ENCODE data around the gene EIF5A2.
"Not testable (repeated sequence)": the region's sequence is repeated elsewhere in the genome, so short reads cannot be mapped to it uniquely, and the experiment has no call there.

Gene EIF5A2

DNA sequence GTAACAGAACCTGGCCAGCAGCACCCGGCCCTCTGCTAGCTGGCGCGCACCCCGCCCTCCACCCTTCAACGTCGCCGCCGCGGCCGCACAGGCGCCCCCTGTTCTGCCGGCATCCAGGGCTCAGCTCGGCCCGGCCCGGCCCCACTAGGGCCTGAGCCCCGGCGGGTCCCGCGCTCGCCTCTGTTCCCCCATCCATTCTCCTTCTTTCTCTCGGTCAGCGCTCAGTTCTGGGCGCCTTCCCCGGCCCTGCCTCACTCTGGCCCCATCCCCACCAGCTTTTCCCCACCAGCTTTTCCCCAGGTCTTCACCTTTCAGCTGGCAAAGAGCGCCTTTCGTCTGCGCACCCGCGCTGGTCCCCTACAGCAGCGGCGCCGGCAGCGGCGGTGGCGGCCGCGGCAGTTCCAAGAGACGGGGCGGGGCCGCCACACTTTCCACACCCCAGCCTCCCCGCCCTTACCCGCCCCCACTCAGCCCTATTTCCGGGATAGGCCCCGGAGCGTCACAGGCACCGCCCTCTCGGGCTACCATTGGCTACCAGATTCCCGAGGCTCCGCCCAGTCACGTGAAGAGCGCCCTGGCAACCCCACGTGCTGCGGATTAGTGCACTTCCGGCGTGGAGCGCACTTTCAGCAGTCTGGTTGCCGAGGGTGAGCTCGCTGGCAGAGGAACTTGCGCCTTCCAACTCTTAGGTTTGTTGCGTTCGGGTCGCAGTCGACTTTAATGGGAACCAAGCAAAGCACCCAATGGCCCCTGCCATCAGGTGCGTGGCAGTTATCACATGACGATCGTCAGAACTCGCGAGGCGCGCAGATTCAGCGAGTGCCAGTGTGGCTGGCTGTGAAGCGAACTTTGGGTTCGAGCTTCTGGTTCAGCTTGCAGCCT is at the start of gene EIF5A2:
Gene EIF5A2, minus strand, starts transcription at position 403 of the 882 bp plus-strand sequence. CDS start 831 bp downstream, outside the sequence.
- DNase-seq (ENCODE audit: low spot score) = peak; percentile 96

DNA sequence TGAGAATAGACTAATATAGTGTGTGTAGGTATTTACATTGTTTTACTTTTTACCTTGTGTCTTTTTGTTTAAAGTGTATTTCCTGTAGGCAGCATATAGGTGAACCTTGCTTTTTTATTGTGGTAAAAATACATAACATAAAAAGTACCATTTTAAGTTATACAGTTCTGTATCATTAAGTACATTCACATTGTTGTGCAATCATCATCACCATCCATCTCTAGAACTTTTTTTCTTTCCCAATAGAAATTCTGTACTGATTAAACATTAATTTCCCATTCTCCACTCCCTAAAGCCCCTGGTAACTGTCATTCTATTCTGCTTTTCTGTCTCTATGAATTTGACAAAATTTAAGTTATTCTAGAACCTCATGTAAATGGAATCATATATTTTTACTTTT is 48.2 kb upstream of the EIF5A2 start:
- no peak for DNase-seq (ENCODE audit: low spot score)

DNA sequence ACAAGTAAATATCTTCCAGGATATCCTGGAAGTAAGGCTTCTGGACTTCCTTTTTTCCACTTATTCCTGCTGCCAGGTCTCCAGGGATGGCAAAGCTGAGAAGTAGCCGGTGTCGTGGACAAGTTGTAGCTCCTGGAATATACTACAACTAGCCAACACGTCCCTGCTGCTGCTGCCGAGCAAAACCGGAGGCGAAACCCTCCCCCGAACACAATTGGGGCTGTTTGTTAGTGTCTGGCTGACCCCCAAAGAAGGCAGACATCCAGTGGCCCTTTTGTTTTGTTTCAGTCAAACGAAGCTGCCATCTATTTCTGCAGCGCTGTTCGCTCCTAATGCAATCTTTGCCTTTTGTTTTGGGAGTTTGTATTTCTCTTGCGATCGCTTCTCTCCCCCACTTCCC is 45.3 kb upstream of the EIF5A2 start:
- DNase-seq (ENCODE audit: low spot score) = no peak

DNA sequence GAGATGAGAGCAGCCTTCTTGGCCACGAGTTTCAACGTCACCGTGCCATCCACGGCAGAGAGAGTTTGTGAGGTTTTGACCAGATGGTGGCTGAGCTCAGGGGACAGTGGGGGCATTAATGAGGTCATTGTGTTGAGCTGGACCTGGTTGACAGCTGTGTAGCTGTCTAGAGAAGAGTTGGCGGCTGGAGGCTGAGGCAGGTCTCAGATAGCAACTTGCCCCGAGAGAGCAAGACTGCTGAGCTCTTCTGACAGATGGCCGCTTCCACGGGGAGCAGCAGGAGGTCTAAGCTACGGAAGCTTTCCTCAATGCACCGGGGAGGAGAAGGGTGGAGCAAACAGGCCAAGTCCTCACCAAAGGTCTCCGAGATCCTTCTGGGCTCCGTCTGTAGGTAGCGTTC is 44.8 kb upstream of the EIF5A2 start:
- no peak for DNase-seq (ENCODE audit: low spot score)

DNA sequence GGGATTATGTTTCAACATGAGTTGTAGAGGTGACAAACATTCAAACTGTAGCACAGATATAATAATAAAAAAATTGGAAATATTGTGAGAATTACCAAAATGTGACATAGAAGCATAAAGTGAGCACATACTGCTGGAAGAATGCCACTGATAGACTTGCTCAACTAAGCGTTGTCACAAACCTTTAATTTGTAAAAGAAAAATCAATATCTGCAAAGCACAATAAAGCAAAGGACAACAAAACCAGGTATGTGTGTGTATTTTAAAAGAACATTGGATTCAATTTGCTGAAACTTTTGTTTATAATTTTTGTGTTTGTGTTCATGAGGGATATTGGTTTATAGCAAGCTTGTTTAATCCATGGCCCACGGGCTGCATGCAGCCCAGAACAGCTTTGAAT is 40.8 kb upstream of the EIF5A2 start:
- DNase-seq (ENCODE audit: low spot score) = no peak

DNA sequence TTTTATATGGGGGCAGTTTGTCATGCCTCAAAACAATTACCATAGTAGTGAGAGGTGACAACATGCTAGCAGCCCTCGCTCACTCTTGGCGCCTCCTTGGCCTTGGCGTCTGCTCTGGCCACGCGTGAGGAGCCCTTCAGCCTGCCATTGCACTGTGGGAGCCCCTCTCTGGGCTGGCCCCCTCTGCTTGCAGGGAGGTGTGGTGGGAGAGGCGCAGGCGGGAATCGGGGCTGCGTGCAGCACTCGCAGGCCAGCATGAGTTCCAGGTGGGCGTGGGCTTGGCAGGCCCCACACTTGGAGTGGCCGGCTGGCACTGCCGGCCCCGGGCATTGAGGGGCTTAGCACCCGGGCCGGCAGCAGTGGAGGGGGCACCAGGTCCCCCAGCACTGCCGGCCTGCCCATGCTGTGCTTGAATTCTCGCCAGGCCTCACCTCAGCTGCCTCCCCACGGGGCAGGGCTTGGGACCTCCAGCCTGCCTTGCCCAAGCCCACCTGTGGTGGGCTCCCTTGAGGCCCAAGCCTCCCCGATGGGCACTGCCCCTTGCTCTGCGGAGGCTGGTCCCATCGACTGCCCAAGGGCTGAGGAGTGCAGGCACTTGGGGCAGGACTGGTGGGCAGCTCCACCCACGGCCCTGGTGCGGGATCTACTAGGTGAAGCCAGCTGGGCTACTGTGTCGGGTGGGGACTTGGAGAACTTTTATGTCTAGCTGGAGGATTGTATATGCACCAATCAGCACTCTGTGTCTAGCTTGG is 38.8 kb upstream of the EIF5A2 start:
- no peak for DNase-seq (ENCODE audit: low spot score)

DNA sequence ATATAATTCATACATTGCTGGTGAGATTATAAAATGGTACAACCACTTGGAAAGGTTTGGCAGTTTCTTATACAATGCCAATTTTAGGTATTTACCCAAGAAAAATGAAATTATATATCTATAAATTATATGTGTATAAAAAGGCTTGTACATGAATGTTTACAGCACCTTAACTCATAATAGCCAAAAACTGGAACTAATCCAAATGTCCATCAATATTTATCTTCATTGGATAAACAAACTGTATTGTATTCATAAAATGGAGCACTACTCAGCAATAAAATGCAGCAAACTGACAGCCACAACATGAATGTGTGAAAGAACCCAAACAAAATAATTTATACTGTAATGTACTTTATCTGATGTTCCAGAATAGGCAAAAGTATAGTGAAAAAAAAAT is 33.6 kb upstream of the EIF5A2 start:
- no peak for DNase-seq (ENCODE audit: low spot score)

DNA sequence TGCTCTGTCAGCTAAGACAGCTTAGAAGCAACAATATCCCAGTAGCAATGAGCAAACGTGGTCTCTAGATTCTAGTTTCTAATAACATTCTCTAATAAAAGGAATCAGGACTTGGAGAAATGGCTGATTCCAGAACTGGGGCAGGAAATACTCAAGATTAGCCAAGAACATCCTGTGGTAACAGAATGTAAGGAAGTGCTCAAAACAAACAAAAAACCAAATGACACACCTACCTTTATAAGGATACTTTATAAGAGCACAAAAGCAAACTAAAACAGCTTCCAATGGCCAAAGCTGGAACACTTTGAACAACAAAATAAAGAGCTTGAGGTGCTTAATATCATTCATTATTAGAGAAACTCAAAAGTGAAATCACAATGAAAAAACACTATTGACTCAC is 33.1 kb upstream of the EIF5A2 start:
- no peak for DNase-seq (ENCODE audit: low spot score)

DNA sequence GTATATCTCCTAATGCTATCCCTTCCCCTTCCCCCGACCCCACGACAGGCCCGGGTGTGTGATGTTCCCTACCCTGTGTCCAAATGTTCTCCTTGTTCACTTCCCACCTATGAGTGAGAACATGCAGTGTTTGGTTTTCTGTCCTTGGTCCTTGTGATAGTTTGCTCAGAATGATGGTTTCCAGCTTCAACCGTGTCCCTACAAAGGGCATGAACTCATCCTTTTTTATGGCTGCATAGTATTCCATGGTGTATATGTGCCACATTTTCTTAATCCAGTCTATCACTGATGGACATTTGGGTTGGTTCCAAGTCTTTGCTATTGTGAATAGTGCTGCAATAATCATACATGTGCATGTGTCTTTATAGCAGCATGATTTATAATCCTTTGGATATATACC is 24.6 kb upstream of the EIF5A2 start:
- DNase-seq (ENCODE audit: low spot score) = not testable (repeated sequence)

DNA sequence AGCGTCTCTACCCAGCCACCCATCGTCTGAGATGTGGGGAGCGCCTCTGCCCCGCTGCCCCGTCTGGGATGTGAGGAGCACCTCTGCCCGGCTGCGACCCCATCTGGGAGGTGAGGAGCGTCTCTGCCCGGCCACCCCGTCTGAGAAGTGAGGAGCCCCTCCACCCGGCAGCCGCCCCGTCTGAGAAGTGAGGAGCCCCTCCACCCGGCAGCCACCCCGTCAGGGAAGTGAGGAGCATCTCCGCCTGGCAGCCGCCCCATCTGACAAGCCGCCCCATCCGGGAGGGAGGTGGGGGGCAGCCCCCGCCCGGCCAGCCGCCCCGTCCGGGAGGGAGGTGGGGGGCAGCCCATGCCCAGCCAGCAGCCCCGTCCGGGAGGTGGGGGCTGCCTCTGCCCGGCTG is 15.1 kb upstream of the EIF5A2 start:
- not testable (repeated sequence) for DNase-seq (ENCODE audit: low spot score)

DNA sequence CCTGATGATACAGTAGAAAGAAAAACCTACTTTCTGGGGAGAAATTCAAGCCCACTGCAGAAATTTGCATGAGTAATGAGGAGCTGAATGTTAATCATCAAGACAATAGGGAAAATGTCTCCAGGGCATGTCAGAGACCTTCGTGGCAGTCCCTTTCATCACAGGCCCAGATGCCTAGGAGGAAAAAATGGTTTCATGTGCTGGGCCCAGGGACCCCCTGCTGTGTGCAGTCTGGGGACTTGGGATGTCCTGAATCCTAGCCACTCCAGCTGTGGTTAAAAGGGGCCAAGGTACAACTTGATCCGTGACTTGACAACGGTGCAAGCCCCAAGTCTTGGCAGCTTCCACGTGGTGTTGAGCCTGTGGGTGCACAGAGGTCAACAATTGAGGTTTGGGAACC is 10.3 kb upstream of the EIF5A2 start:
- no peak for DNase-seq (ENCODE audit: low spot score)

DNA sequence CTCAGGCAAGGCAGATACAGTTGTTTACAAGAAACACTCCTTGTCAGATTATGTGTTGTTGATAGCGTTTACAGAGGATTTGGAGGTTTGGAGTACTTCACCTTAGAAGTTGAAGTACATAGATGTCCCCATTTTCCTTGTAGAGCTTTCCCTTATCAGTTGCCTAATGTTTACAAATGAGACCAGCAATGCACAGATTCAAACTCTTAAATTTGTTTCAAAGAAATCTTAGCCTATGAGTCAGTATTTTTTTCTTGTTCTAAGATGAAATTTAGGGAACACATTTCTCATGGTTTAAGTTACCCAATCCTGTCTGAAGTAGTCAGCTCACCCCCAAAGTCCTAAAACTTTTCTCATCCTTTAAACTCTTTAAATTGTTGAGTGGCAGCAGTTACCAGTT is 6.3 kb upstream of the EIF5A2 start:
- no peak for DNase-seq (ENCODE audit: low spot score)

DNA sequence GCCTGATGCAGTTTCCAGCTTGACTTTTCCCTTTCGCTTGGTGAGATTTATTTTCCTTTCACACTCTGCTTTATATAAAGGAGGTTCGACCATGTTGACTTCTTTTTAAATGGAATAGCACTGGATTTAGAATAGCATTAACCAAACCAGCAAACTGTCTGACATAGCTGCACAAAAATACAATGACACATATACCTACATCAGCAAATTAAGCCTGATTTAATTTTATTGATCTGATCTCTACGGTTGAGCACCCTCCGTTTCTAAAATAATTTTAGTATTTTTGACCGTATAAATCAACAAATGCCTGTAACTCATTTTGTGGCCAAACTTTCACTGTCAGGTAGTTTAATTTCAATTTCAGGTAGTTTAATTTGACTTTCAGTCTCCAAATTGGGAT is 5.8 kb upstream of the EIF5A2 start:
- DNase-seq (ENCODE audit: low spot score) = no peak

DNA sequence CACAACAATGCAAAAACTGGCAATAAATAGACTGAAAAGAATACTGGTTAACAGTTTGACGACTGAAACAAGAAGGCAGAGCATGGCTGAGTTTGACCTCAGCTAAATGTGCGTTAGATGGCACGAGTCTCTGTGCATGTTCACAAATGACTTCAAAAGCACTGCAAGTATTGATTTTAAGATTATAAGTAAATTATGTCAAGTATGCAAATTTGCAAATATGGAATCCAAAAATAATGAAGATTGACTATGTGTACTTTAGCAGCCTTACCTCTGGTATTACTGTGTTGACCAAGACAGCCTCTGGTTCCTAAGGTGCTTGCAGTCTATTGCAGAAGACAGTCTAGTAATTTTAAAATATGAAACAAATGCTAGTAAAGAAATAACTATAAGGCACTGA is 2.6 kb upstream of the EIF5A2 start:
- DNase-seq (ENCODE audit: low spot score) = no peak

DNA sequence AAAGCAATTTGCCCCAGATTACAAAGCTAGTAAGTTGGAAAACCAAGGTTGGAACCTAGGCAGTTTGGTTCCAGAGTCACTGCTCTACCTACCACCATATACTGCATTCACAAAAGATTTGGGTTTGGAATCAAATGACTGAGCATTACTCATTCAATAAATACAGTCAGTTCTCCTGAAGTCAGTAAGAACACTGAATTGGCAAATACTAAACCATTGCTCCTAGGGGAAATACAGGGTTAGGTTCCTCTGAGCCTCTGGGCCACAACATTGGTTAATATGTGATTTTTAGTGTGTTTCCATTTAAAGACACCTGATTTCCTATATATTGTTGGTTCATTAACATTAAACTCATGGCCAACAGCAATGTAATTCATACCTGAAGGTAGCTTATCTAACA is 2.1 kb upstream of the EIF5A2 start:
- no peak for DNase-seq (ENCODE audit: low spot score)

DNA sequence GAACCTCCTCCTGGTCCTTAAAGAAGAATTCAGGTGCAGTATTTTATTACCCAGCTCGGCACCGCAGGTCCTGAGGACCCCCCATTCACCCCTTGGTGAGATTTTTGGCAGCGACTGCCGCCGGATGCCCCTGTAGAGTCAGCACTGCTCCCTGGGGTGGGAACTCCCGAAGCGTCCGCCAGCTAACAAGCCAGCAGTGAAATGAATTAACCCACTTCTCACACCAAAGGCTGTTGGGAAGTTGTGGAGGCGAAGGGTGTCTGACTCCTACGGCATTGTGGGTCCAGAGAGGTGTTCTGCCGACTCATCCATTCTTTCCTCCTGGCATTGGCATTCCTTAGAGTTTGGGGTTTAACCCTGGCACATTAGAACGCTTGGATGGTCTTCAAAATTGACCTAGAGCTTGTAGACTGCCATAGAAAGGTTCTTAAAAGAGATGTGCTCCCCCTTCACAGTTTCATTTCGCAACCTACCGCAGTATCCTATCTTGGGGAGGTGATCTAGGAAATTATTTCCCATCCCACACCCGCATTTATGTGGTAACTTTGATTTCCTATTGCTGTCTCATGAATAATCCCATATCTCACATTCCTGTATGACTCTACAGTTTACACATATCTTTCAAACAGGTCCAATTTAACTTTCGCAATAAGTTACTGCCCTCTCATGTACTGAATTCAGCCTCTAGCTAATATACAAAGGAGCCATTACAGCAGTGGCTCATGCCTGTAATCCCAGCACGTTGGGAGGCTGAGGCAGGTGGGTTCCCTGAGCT is 879 bp upstream of the EIF5A2 start:
- DNase-seq (ENCODE audit: low spot score) = no peak

DNA sequence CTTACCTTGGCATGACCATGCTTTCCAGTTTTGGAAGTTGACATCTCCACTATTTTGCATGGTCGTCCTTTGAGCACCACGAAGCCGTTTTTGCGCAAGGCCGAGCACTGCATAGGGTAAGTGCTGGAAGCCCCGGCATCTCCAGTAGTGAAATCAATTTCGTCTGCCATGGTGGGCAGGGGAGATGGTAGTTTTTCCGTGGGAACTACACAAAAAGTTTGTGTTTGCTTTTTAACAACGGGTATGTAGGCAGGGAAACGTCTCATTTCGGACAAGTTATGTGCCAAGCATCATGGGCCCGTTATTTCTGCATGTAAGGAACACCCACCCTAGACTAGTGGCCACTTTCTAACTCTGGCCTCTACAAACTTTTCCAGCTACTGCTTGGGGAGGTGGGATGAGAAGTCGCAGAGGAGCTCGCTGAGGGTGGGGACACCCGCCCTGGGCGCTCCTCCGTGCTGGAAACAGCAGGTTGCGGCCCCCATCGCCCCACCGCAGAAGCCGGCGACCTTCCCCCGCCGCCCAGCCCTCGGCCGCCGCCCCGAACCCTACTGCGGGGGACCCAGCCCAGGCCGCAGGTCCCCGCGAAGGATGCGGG is 701 bp downstream of the EIF5A2 start:
- peak; percentile 27 for DNase-seq (ENCODE audit: low spot score)

DNA sequence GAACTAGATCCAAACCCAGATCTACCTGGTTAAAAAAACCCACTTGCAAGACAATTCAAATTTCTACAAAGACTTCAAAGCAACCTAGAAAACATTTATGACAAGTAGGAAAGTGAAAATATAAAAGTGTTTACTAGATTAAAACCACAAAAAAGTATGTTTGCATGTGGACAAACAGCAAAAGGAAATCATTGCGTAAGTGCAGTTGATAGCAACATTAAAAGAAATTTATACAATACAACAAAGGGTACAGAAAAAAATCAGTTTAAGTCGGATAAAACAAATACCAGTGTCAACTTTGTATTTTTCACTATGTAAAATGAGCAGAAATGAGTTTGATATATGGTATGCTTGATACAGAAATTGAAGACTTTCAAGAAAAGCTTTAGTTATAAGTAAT is 2.6 kb downstream of the EIF5A2 start:
- DNase-seq (ENCODE audit: low spot score) = no peak

DNA sequence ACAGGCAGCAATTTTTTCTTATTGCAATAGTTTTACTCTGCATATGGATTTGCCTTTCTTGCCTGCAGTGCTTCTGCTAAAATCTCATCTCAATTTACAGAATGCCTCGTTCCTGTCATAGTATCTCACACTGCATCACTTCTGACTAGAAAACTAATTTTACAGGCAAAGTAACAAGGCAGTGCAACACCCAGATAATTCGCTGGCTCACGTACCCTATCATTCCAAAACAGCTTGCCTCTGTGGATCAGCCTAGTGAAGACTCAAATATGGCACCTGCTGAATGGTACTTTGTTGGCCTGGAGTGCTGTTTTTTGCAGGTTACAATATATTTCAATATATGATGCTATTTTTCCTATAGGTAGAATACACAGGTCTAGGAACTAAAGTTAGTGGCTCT is 5.3 kb downstream of the EIF5A2 start:
- DNase-seq (ENCODE audit: low spot score) = no peak

DNA sequence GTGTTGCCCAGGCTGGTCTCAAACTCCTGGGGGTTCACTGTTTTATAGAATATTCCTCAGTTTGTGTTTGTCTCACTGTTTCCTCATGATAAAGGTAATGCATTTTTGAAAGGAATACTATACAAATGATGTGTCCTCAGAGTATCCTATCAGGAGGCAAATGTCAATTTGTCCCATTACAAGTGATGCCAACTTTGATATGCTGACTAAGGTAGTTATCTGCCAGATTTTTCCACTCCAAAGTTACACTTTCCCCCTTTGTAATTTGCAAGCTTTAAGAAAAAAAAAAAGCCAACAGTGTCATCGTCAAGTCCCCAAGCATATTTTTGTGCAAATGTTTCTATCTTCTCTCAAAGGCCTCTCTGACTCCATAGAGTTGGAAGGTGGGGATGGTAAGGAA is 9.0 kb downstream of the EIF5A2 start:
- no peak for DNase-seq (ENCODE audit: low spot score)

DNA sequence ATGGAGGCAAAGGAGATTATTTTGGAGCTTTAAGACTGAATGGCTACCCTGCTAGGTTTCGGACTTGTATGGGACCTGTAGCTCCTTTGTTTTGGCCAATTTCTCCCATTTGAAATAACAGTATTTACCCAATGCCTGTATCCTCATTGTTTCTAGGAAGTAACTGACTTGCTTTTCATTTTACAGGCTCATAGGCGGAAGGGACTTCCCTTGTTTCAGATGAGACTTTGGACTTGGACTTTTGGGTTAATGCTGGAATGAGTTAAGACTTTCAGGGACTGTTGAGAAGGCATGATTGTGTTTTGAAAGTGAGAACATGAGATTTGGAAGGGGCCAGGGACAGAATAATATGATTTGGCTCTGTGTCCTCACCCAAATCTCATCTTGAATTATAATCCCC is 10.5 kb downstream of the EIF5A2 start:
- no peak for DNase-seq (ENCODE audit: low spot score)

DNA sequence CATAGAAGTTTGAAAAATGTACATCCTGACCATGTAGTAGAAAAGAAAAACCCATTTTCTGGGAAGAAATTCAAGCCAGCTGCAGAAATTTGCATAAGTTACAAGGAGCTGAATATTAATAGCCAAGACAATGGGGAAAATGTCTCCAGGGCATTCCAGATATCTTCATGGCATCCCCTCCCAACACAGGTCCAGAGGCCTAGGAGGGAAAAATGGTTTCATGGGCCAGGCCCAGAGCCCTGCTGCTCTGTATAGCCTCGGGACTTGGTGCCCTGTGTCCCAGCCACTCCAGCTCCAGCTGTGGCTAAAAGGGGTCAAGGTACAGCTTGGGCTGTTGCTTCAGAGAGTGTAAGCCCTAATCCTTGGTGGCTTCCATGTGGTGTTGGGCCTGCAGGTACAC is 11.2 kb downstream of the EIF5A2 start:
- not testable (repeated sequence) for DNase-seq (ENCODE audit: low spot score)

All from HuH-7.5 (cell line).